Measurements from ENCODE around the gene BCAT1. TPM values are rescaled to one million over a fixed set of nuclear protein-coding genes. Genes with fewer than 3 reads are reported as not detected.
"Not testable (repeated sequence)": the region's sequence is repeated elsewhere in the genome, so short reads cannot be mapped to it uniquely, and the experiment has no call there.

The BCAT1 gene
- total RNA-seq, 1 experiment from 2014 or later, result 107 TPM

GRCh38 chr12:24948420-24948756 is 513 bp downstream of the BCAT1 start:
- H3K36me3 ChIP-seq, result peaks cover 15% of the 10 kb centered on the region
- peak overlapping the region; percentile 77 for H3K4me3 ChIP-seq
- no peaks in the 10 kb centered on the region for H3K27me3 ChIP-seq (replicated peaks)
- H3K4me1 ChIP-seq (replicated peaks), result peaks cover 45% of the 10 kb centered on the region
- peak overlapping the region; percentile 84 for H3K27ac ChIP-seq
- DNase-seq (ENCODE audit: low read depth in 1 of 2, low spot score in 2 of 2), result peak in 1 of 2 experiments; percentile 62
- no peaks in the 10 kb centered on the region for H3K9me3 ChIP-seq (replicated peaks)

- peak in 1 of 2 experiments; percentile 45 for DNase-seq (ENCODE audit: low read depth in 1 of 2, low spot score in 2 of 2)
- H3K27me3 ChIP-seq (replicated peaks), result no peaks in the 10 kb centered on the region
- peak overlapping the region; percentile 84 for H3K27ac ChIP-seq
- peaks cover 18% of the 10 kb centered on the region for H3K36me3 ChIP-seq
- H3K9me3 ChIP-seq (replicated peaks), result no peaks in the 10 kb centered on the region
- peaks cover 49% of the 10 kb centered on the region for H3K4me1 ChIP-seq (replicated peaks)
- H3K4me3 ChIP-seq, result peak overlapping the region; percentile 77
These were observed 1.1 kb downstream of the BCAT1 start for GRCh38 chr12:24947541-24948419.

- Histone ChIP-seq H3K36me3 (peaks cover 21% of the 10 kb centered on the region), H3K4me3 (no peak overlapping the region), H3K4me1 (replicated peaks) (peaks cover 54% of the 10 kb centered on the region), H3K9me3 (replicated peaks) (no peaks in the 10 kb centered on the region), H3K27ac (peak overlapping the region; percentile 84), H3K27me3 (replicated peaks) (no peaks in the 10 kb centered on the region)
- no peak for DNase-seq (ENCODE audit: low read depth in 1 of 2, low spot score in 2 of 2)
These were observed 3.1 kb downstream of the BCAT1 start for GRCh38 chr12:24945845-24946244.

GRCh38 chr12:24945039-24945438 is 3.9 kb downstream of the BCAT1 start:
- H3K9me3 ChIP-seq (replicated peaks), result no peaks in the 10 kb centered on the region
- H3K36me3 ChIP-seq, result peaks cover 21% of the 10 kb centered on the region
- H3K27me3 ChIP-seq (replicated peaks), result no peaks in the 10 kb centered on the region
- H3K4me1 ChIP-seq (replicated peaks), result peaks cover 57% of the 10 kb centered on the region
- no peak overlapping the region for H3K27ac ChIP-seq
- H3K4me3 ChIP-seq, result no peak overlapping the region
- DNase-seq (ENCODE audit: low read depth in 1 of 2, low spot score in 2 of 2), result no peak

GRCh38 chr12:24944601-24944975 is 4.3 kb downstream of the BCAT1 start:
- Histone ChIP-seq H3K4me3 (no peak overlapping the region), H3K27me3 (replicated peaks) (no peaks in the 10 kb centered on the region), H3K36me3 (peaks cover 22% of the 10 kb centered on the region), H3K4me1 (replicated peaks) (peaks cover 56% of the 10 kb centered on the region), H3K27ac (peak overlapping the region; percentile 66; the same call in 1 of the 2 replicates), H3K9me3 (replicated peaks) (no peaks in the 10 kb centered on the region)
- no peak for DNase-seq (ENCODE audit: low read depth in 1 of 2, low spot score in 2 of 2)

- DNase-seq (ENCODE audit: low read depth in 1 of 2, low spot score in 2 of 2), result peak in 1 of 2 experiments; percentile 76
- H3K27ac ChIP-seq, result peak overlapping the region; percentile 66
- H3K27me3 ChIP-seq (replicated peaks), result no peaks in the 10 kb centered on the region
- H3K4me3 ChIP-seq, result peak overlapping the region; percentile 19
- H3K9me3 ChIP-seq (replicated peaks), result no peaks in the 10 kb centered on the region
- H3K4me1 ChIP-seq (replicated peaks), result peaks cover 51% of the 10 kb centered on the region
- H3K36me3 ChIP-seq, result peaks cover 24% of the 10 kb centered on the region
These were observed 4.8 kb downstream of the BCAT1 start for GRCh38 chr12:24943947-24944600.

- DNase-seq (ENCODE audit: low read depth in 1 of 2, low spot score in 2 of 2), result no peak
- H3K9me3 ChIP-seq (replicated peaks), result no peaks in the 10 kb centered on the region
- H3K4me1 ChIP-seq (replicated peaks), result peaks cover 38% of the 10 kb centered on the region
- no peak overlapping the region for H3K4me3 ChIP-seq
- no peaks in the 10 kb centered on the region for H3K27me3 ChIP-seq (replicated peaks)
- H3K27ac ChIP-seq, result no peak overlapping the region
- peaks cover 16% of the 10 kb centered on the region for H3K36me3 ChIP-seq
These were observed 8.7 kb downstream of the BCAT1 start for GRCh38 chr12:24940157-24940556.

GRCh38 chr12:24939551-24939950 is 9.3 kb downstream of the BCAT1 start:
- H3K27ac ChIP-seq; DNase-seq (ENCODE audit: low read depth in 1 of 2, low spot score in 2 of 2); H3K9me3 ChIP-seq (replicated peaks); H3K27me3 ChIP-seq (replicated peaks); H3K4me3 ChIP-seq: not testable (repeated sequence)
- peaks cover 18% of the 10 kb centered on the region for H3K36me3 ChIP-seq
- H3K4me1 ChIP-seq (replicated peaks), result peaks cover 31% of the 10 kb centered on the region

GRCh38 chr12:24938341-24938740 is 10.6 kb downstream of the BCAT1 start:
- no peaks in the 10 kb centered on the region for H3K9me3 ChIP-seq (replicated peaks)

GRCh38 chr12:24937553-24938244 is 11.2 kb downstream of the BCAT1 start:
- Histone ChIP-seq H3K36me3 (peaks cover 17% of the 10 kb centered on the region), H3K27ac (no peak overlapping the region), H3K27me3 (replicated peaks) (no peaks in the 10 kb centered on the region), H3K4me3 (no peak overlapping the region), H3K9me3 (replicated peaks) (no peaks in the 10 kb centered on the region), H3K4me1 (replicated peaks) (peaks cover 16% of the 10 kb centered on the region)
- DNase-seq (ENCODE audit: low read depth in 1 of 2, low spot score in 2 of 2), result no peak

More at GRCh38 chr12:24938341-24938740, 10.6 kb downstream of the BCAT1 start:
- no peak overlapping the region for H3K27ac ChIP-seq
- peaks cover 21% of the 10 kb centered on the region for H3K36me3 ChIP-seq
- DNase-seq (ENCODE audit: low read depth in 1 of 2, low spot score in 2 of 2), result no peak
- H3K4me3 ChIP-seq, result no peak overlapping the region
- H3K27me3 ChIP-seq (replicated peaks), result no peaks in the 10 kb centered on the region
- H3K4me1 ChIP-seq (replicated peaks), result peaks cover 20% of the 10 kb centered on the region

GRCh38 chr12:24933694-24934407 is 15.1 kb downstream of the BCAT1 start:
- H3K27me3 ChIP-seq (replicated peaks), result no peaks in the 10 kb centered on the region
- DNase-seq (ENCODE audit: low read depth in 1 of 2, low spot score in 2 of 2), result no peak
- no peak overlapping the region for H3K27ac ChIP-seq
- peaks cover 13% of the 10 kb centered on the region; the same call in 1 of the 2 replicates for H3K36me3 ChIP-seq
- peaks cover 23% of the 10 kb centered on the region for H3K4me1 ChIP-seq (replicated peaks)
- no peaks in the 10 kb centered on the region for H3K9me3 ChIP-seq (replicated peaks)
- no peak overlapping the region for H3K4me3 ChIP-seq

GRCh38 chr12:24931666-24932405 is 17.1 kb downstream of the BCAT1 start:
- Histone ChIP-seq H3K27ac (peak overlapping the region; percentile 27), H3K9me3 (replicated peaks) (no peaks in the 10 kb centered on the region), H3K27me3 (replicated peaks) (no peaks in the 10 kb centered on the region), H3K4me1 (replicated peaks) (peaks cover 14% of the 10 kb centered on the region), H3K4me3 (no peak overlapping the region), H3K36me3 (peaks cover 13% of the 10 kb centered on the region; the same call in 1 of the 2 replicates)
- no peak for DNase-seq (ENCODE audit: low read depth in 1 of 2, low spot score in 2 of 2)

GRCh38 chr12:24929953-24930352 is 18.9 kb downstream of the BCAT1 start:
- peaks cover 7% of the 10 kb centered on the region; the same call in 1 of the 2 replicates for H3K36me3 ChIP-seq
- H3K9me3 ChIP-seq (replicated peaks), result no peaks in the 10 kb centered on the region
- H3K27me3 ChIP-seq (replicated peaks), result no peaks in the 10 kb centered on the region
- H3K4me3 ChIP-seq, result no peak overlapping the region
- no peak overlapping the region for H3K27ac ChIP-seq
- no peak for DNase-seq (ENCODE audit: low read depth in 1 of 2, low spot score in 2 of 2)
- H3K4me1 ChIP-seq (replicated peaks), result peaks cover 14% of the 10 kb centered on the region
